HuH-7.5 (cell line): Measurements from ENCODE around the gene TSPAN33.
"Not testable (repeated sequence)": the region's sequence is repeated elsewhere in the genome, so short reads cannot be mapped to it uniquely, and the experiment has no call there.

Source experiments
- DNase-seq: peaks from one replicate; pipeline ENCODE4 v3.0.0; 2011; ENCODE audit warnings: low spot score

Gene TSPAN33

GRCh38 chr7:129209067-129209926, 64.8 kb downstream of the TSPAN33 start:
- DNase-seq: no peak

DNA sequence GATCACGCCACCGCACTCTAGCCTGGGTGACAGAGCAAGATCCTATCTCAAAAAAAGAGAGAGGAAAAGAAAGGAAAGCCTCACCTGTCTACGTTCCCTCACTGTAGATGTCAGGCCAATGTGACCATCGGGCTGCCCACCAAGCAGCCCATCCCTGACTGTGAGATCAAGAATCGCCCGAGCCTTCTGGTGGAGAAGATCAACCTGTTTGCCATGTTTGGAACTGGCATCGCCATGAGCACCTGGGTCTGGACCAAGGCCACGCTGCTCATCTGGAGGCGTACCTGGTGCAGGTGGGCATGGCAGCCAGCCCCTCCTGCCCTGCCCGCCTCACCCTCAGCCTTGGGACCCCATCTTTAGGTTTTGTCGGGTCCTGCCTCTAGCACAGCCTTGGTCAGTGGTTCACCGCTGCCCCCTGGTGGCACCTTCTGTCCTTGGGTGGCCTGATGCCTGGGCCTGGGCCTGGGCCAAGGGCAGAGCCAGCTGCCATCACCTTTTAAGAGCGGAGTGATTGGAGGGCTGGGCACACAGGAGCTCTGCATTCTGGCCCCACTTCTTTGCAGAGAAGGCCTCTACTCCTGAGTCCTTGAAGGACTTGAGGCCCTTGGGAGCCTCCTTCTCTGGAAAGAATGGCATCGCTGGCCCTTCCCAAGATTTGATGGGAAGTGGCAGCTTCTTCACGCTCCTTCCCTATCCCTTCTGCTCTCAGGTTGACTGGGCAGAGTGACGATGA, 65.9 kb downstream of the TSPAN33 start:
- peak; percentile 83 for DNase-seq

DNA sequence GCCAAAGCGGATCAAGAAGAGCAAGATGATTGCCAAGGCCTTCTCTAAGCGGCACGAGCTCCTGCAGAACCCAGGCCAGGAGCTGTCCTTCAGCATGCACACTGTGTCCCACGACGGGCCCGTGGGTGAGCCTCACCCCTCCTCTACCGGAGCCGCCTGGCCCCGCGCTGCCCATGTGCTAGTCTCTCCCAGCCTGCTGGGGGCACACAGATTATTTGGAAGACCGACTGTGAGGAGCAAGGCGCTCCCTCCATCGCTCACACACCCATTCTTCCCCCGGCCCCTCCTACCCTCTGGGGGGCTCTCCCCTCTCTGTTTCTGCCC, 66.4 kb downstream of the TSPAN33 start:
- no peak for DNase-seq

DNA sequence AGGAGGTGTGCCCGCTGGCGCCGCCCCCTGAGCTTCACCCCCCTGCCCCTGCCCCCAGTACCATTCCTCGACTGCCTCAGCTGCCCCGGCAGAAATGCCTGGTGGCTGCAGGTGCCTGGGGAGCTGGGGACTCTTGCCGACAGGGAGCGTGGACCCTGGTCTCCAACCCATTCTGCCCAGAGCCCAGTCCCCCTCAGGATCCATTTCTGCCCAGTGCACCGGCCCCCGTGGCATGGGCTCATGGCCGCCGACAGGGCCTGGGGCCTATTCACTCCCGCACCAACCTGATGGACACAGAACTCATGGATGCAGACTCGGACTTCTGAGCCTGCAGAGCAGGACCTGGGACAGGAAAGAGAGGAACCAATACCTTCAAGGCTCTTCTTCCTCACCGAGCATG, 67.6 kb downstream of the TSPAN33 start:
- no peak for DNase-seq

GRCh38 chr7:129212596-129212995, 68.1 kb downstream of the TSPAN33 start:
- no peak for DNase-seq

DNA sequence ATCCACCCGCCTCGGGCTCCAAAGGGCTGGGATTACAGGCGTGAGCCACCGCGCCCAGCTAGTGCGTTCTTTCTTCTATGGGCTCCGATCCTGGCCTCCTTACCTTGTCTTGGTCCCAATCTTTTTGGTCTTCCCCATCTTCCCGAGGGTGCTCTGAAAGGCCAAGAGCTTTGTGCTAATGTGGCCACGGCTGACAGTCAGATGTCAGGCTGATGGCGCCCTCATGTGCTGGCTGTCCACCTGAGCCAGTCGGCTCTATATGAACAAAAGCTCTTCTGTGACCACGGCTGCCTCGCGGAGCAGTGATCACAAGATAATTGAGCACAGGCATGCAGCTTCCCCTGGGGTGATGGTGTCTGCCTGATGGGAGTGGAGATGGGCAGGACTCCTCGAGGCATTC, 69.3 kb downstream of the TSPAN33 start:
- peak; percentile 75 for DNase-seq

DNA sequence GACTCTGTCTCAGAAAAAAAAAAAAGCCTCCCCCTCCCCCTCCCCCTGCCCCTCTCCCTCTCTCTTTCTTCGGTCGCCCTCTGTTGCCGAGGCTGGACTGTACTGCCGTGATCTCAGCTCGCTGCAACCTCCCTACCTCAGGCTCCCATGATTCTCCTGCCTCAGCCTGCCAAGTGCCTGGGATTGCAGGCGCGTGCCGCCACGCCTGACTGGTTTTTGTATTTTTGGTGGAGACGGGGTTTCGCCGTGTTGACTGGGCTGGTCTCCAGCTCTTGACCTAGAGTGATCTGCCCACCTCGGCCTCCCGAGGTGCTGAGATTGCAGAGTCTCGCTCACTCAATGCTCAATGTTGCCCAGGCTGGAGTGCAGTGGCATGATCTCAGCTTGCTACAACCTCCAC, 71.2 kb downstream of the TSPAN33 start:
- not testable (repeated sequence) for DNase-seq

- not testable (repeated sequence) for DNase-seq
Measured at GRCh38 chr7:129216101-129216715, 71.7 kb downstream of the TSPAN33 start.

DNA sequence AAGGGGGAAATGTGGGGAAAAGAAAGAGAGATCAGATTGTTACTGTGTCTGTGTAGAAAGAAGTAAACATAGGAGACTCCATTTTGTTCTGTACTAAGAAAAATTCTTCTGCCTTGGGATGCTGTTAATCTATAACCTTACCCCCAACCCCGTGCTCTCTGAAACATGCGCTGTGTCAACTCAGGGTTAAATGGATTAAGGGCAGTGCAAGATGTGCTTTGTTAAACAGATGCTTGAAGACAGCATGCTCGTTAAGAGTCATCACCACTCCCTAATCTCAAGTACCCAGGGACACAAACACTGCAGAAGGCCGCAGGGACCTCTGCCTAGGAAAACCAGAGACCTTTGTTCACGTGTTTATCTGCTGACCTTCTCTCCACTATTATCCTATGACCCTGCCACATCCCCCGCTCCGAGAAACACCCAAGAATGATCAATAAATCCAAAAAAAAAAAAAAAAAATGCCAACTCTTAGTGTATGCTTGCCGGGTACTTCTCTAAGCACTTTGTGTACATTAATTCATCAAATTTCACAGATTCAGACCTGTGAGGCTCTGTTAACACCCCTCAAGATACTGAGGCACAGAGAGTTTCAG, 72.4 kb downstream of the TSPAN33 start:
- DNase-seq: not testable (repeated sequence)

- peak; percentile 88 for DNase-seq
Measured at GRCh38 chr7:129218514-129219062, 74.1 kb downstream of the TSPAN33 start.

DNA sequence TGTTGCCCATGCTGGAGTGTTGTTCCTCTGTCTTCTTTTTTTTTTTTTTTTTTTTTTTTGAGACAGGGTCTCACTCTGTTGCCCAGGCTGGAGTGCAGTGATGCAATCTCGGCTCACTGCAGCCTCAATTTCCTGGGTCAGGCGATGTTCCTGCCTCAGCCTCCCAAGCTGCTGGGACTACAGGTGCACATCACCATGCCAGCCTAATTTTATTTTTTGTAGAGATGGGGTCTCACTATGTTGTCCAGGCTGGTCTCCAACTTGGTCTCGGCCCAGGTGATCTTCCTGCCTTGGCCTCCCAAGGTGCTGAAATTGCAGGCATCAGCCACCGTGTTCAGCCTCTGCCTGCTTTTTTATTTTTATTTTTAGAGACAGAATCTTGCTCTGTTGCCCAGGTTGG, 74.7 kb downstream of the TSPAN33 start:
- DNase-seq: not testable (repeated sequence)
